NT2/D1 (cell line): ENCODE results near the gene PGM2.

Source experiments
- SUZ12 ChIP-seq: IDR thresholded peaks from 2 replicates; pipeline ENCODE4 v1.6.1; 2011; ENCODE audit not compliant: insufficient read length, insufficient read depth; ENCODE audit errors: extremely low read depth
- YY1 ChIP-seq: IDR thresholded peaks from 2 replicates; pipeline ENCODE4 v1.6.1; 2011; ENCODE audit not compliant: insufficient read length, insufficient read depth
- ZNF274 ChIP-seq: IDR thresholded peaks from 2 replicates; pipeline ENCODE4 v1.6.1; 2011; ENCODE audit warnings: mild to moderate bottlenecking, low read depth, low read length

DNA sequence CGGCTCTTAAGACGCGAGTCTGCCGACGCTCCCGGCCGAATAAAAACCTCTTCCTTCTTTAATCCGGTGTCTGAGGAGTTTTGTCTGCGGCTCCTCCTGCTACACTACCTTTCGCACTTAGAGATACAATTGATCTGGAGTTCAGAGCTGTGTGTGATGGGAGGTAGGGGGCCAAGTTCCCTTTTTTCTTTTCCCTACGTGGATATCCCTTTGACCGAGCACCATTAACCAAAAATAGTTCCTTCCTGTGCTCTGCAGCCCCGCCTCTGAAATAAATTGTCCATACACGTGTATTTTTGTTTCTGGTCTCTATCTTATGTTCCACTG, 555 bp upstream of the PGM2 start:
- TF ChIP-seq SUZ12 (no peak), ZNF274 (no peak), YY1 (no peak)
